ENCODE measurements around the gene RER1.

The RER1 gene

DNA sequence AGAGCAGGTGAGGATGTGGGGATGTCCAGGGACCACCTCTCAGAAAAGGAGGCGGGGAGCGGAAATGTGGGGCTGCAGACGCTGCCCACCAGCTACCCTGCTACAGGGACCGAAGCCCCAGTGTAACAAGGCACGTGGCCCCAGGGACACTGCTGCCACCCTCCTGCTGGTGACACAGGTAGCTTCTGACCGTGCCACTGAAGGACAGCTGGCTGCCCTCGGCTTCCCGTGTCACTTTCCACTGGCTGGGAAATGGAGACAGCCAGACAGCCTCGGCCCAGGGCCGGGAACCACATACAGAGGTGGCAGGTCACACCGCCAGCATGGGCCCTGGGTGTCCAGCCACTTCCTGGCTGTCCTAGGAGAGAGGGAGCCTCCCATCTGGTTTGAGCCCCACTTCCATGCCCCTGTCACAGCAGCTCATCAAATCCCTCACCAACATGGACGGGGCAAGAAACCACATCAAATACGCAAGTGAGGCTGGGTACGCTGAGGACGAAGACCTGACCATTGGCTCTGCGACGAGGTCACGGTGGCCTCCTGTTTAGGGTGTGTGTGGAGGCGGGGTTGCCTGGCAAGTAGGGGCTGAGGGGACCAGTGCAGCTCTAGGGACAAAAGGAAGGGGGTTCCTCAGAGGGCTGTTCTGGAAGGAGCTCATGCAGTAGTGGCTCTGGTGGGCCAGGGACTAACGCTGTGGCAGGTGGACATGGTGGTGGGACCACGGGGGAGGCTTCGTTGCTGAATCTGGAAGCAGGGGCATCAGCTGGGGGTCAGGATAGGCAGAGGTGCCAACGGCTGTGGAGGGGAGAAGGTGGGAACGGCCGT, 15.7 kb downstream of the RER1 start:
- no peak for DNase-seq (ENCODE audit: low read depth)

- no peak for DNase-seq (ENCODE audit: low read depth)
Observed at GRCh38 chr1:2407991-2408275, 16.3 kb downstream of the RER1 start.

DNA sequence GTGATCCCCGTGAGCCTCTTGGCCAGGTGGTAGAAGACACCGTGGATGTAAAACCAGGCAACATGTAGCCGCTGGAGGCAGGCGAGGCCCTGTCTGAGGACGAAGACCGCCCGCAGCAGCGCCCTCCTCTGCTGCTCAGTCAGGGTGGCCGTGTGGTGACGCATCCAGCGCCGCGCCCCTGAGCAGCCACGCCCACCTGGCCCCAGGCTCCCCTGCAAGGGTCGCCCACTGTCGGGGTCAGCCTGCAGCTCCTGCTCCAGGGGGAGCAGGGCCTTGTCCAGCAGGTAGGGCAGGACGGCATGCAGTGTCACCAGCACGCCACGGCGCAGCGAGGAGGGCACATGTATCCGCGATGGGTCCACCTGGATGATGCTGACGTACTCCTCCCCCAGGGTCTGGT, 16.8 kb downstream of the RER1 start:
- DNase-seq (ENCODE audit: low read depth): no peak

GRCh38 chr1:2408859-2409276, 17.2 kb downstream of the RER1 start:
- DNase-seq (ENCODE audit: low read depth): no peak

GRCh38 chr1:2409745-2410144, 18.1 kb downstream of the RER1 start:
- DNase-seq (ENCODE audit: low read depth): no peak

GRCh38 chr1:2411801-2412394, 20.3 kb downstream of the RER1 start:
- no peak for DNase-seq (ENCODE audit: low read depth)

GRCh38 chr1:2412395-2412772, 20.7 kb downstream of the RER1 start, which contains the start of gene PEX10:
Gene PEX10 (minus strand): TSS chr1:2412564. CDS start chr1:2412502, 62 bp downstream.
- peak; percentile 99 for DNase-seq (ENCODE audit: low read depth)

DNA sequence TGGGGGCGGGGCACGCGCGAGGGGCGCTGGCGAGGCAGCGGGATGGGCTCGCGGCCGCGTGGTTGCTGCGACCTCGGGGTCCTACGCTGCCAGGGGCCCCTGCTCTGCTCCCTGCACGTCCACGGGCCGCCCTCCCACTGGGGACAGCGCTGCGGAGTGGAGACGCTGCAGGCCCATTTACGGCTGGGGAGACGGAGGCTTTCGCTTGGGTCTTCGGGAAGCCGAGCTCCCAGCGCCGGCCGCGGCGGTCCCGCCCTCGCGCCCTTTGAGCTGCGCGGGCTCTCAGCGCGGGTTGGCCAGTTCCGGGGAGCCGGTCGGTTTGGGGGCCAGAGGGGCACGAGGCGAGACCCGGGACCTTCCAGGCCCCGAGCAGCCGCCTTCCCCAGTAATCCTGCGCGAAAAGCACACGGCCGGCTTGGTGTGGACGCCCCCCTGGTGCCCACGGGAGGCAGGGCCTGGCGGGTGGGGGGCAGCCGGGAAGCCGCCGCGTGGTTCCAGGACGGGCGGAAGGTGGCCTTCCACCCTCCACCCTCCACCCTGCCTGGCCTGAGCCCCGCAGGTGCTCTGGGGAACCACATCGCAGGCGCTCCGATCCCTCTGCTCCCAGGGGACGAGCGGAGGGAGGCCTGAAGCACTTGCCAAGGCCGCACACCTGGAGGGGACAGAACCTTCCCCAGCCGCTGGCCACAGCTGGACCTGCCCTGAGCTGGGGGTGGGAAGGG, 21.3 kb downstream of the RER1 start:
- no peak for DNase-seq (ENCODE audit: low read depth)

GRCh38 chr1:2413495-2414296, 22.1 kb downstream of the RER1 start:
- no peak for DNase-seq (ENCODE audit: low read depth)

- peak; percentile 72 for DNase-seq (ENCODE audit: low read depth)
Observed at GRCh38 chr1:2414297-2414958, 22.8 kb downstream of the RER1 start.

DNA sequence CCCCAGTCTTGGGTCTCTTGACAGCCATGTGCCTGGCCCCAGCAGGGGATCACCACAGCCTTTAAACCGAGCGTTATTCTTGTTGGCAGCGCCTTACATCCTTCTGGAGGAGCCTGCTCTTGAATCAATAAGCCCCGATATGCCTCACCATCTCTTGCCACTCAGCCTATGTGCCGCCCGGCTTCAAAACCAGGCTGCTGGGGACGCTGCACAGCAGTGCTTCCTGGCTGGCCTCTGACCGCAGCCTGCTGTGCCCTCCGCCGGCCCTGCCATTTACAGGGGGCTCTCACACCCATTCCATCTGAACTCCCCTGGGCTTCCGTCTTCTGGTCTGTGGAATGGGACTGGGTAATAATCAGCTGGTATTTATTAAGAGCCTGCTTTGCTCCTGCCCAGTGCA, 23.7 kb downstream of the RER1 start:
- DNase-seq (ENCODE audit: low read depth): no peak

DNA sequence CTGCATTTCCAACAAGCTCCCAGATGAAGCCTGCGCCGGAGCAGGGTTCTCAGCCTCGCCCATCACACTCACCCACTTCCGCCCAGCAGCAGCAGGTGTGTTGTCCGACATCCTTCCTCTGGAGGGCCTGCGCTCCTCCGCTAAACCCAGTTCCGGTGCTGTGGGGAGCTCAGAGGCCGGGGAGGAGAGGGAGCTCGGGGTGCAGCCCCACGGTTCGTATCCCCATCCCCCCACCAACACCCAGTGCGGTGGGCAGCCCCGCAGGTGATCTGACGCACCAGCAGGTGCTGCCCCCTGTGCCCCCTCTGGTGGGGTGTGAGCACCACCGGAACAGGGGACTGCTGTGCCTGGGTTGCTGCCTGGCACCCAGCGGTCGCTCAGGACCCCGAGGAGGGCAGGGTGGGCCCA, 24.2 kb downstream of the RER1 start:
- peak; percentile 26 for DNase-seq (ENCODE audit: low read depth)

DNA sequence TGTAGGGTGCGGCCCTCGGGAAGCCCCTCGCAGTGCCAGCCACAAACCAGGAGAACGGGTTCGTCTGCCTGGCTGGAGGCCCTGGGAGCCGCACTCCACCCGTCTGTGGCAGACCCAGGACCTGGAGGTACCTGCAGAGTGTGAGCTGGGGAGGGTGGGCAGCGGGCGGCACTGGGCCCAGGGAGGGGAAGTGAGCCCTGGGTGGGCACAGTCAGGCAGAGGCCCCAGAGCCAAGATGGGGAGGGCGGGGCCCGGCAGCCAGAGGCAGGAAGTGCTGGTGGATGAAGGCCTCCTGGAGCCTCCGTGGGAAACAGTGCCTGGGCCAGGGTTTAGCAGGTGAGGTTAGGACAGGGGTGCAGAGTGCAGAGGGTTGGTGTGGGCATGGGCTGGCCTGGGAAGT, 24.8 kb downstream of the RER1 start:
- DNase-seq (ENCODE audit: low read depth): no peak

DNA sequence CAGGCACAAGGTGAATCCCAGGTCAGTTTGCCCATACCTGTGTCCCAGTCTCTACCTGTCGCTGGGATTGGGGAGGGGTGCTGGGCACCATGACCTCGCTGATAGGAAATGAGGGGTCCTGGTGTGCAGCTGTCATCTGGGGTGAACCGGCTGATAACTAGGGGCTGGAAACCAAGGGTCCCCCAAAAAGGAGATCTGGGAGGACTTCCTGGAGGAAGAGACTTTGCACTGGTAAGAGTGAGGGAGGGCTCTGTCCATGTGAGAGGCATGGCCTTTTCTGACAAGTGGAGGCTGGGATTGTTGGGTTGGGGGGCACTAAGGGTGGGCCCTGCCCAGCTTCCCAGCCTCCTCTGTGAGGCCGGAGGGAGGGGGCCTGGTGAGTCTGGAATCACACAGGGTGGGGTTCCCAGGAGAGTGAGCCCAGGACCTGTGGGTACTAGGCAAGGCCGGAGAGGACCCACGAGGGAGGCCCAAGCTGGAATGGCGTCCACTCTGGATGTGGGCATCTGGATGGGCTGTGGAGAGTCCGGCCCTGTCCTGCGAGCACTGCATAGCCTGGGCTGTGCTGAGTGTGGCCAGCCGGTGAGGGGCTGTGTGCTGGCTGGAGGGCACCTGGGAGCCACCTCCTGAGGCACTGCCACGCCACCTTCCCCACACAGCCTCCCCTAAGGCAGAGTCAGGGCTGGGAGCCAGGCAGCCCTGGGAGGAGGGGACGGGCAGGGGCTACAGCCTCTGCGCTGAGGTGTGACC, 25.6 kb downstream of the RER1 start:
- no peak for DNase-seq (ENCODE audit: low read depth)

DNA sequence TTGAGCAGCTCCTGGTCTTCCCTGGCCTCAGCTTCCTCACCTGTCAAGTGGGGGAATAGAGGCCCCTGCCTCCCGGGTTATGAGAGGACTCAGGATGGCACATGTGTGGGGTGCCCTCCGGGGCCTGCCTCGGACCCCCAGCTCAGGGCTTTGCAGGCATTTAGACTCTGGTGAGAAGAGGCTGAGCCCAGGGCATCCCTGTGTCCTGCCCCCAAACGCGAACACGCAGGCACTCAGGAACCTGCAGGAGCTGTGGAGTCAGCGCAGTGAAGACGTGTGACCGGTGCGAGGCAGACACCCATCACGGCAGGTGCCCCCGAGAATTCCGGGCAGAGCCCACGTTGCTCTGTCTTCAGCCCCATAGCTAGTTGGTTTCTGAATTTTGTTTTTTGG, 26.2 kb downstream of the RER1 start:
- no peak for DNase-seq (ENCODE audit: low read depth)

- no peak for DNase-seq (ENCODE audit: low read depth)
Observed at GRCh38 chr1:2418791-2419320, 27.2 kb downstream of the RER1 start.

- DNase-seq (ENCODE audit: low read depth): no peak
Observed at GRCh38 chr1:2419416-2419815, 27.8 kb downstream of the RER1 start.

GRCh38 chr1:2422523-2422922, 30.9 kb downstream of the RER1 start:
- DNase-seq (ENCODE audit: low read depth): no peak

DNA sequence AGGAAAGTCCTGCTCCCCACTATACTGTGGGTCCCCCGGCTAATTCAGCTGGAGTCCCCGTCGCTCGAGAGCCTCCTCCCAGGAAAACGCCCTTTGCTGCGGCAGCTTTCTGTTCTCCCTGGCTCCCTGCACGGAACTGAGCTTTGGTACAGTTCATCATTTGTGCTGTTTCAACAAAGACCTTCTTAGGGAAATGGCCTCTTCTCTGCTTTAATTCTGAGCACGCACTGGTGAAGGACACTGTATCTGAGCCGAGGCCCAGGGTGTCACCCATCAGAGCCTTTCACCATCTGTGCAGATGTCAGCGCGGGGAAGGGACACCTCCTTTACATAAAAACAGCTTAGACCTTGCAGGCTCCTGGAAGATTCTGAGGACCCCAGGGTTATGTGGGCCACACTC, 34.3 kb downstream of the RER1 start:
- no peak for DNase-seq (ENCODE audit: low read depth)

GRCh38 chr1:2426540-2426939, 34.9 kb downstream of the RER1 start:
- no peak for DNase-seq (ENCODE audit: low read depth)

GRCh38 chr1:2427051-2427450, 35.4 kb downstream of the RER1 start:
- no peak for DNase-seq (ENCODE audit: low read depth)

Data from activated T-cell treated with anti-CD3 and anti-CD28 coated beads for 24 hours (primary cell).